IPS-NIHi11 (cell line): ENCODE data around the gene TAP2.
A peak's percentile ranks its signal among the peaks of the same experiment; 100 is the strongest.
"Not testable (repeated sequence)": the region's sequence is repeated elsewhere in the genome, so short reads cannot be mapped to it uniquely, and the experiment has no call there.

Source experiments
- DNase-seq: peaks from one replicate; pipeline ENCODE4 v3.0.0; 2012; ENCODE audit warnings: mixed read lengths, low spot score

Gene TAP2

DNA sequence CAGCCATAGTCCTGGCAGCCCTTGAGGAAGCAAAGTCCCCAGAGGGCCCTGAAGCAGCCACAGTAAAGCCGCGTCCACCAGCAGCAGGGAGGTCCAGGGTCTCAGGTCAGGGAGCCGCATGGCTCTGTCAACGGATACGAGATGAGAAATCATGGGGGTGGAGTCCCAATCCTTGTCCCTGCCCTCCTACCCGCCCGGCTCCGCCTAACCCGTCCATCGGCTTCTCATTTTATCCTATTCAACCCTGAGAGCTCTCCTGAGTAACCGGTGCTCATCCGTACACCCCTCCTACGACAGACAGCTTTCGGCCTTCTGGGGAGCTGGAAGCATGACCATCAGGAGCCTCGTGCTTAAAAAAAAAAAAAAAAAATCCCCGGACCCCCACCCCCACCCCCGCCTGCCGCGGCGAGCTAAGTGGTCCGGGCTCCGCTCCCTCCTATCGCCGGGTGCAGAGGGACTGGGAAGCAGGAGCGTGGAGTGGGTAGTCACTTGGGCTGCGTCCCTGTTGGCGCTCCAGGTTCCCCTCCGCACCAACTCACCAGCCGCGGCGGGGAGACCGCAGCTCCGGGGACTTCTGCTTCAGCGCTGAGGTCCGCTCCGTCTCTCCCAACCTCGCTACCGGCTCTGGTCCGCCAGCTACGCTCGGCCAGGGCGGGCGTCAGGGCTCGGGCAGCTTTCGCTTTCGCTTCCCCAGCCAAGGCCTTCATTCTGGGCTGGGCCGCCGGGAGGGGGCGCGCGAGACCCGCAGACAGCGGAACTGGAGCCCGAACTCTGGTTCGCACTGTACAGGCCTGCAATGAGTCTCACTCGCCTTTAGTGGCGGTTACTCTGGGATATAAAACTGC, at the start of gene TAP2:
Gene TAP2, minus strand, starts transcription at position 626 of the 845 bp plus-strand sequence. Its CDS starts 506 bp downstream, at position 120.
- DNase-seq, result peak; percentile 93

DNA sequence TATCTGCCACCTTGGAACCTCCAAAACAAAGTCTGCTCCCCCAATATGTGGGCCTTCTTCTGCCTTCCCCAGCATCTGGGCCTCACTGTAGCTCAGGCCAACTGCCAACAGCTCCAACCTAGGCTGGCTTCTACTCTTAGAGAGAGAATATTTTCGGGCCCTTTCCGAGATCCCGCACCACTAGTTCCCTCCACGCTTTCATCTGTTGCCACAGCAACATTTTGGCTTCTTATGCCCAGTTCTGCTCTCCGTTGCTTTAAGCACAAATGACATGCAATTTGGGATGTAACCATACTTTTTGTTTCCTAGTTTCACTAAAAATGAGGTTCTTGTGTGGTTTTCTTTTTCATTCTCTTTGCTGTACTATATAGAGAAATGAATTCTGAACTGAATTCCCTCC, 49.1 kb upstream of the TAP2 start:
- no peak for DNase-seq

DNA sequence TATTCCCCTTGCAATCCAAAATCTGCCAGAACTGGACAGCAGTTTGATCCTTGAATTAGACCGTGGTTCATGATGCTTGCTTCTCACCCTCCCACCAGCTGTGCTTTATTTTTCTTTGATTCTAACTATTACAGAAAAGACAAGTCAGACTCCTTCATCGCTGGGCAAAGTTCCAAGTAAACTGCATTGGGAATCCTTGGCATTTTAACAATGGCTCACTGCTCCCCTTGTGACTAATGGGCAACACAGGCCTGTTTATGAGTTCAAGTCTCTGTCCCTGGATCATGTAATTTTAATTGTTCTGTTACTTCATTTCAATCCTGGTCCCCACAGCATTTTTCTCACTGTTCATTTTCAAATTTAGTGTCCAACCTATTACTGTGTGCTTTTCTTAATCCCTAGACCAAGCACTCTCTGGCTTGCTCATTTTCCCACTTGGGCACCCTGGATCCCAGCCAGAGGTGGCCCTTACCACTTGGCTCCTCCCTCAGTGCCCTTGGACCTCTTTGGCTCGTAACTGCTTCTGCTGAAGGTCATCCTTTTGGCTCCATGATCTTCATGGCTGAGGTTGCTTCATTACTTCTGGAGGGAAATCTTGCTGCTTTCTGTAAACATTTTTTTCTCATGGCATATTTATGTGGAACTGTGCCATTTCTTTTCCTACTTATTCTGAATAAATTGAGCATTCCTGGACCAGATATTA, 48.3 kb upstream of the TAP2 start:
- no peak for DNase-seq

DNA sequence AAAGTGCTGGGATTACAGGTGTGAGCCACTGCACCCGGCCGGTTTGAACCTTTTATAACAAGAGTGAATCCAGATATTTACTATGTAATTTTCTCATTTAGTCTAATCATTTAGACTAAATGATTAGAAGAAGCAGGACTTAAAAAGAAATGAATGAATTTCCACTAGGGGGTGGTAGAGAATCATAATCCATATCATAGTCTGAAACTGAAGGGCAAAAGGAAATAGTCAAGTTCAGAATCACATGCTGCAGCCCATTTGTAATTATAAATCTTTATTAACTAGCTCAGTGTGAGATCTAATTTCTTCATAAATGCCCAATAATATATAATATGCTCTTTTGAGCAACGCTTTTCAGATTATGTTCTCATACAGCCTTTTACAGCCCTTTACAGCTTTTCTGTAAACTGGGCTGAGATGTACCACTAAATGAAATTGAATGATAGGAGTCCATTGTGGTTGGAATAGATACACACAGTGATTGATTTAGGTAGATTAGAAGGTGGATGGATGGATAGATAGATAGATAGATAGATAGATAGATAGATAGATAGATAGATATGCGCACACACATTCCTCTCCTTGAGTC, 47.3 kb upstream of the TAP2 start:
- peak; percentile 54 for DNase-seq

DNA sequence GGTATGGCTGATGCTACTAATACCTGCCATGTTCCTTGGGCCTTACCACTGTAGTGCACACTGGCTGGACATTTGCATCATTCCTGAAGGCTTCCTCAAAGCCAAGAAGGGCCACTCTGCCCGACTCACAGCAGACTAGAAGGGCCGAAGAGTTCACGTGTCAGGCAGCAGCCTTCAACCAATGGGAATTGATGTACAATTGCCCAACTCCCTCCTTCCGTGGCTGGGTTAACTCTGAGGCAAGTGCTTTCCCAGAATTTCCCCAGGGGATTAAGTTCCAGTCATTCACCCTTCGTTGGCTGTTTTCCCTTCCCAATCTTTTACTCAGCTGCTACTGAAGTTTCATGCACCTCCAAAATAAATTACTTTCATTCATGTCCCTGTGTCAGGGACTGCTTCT, 45.2 kb upstream of the TAP2 start:
- peak; percentile 17 for DNase-seq

DNA sequence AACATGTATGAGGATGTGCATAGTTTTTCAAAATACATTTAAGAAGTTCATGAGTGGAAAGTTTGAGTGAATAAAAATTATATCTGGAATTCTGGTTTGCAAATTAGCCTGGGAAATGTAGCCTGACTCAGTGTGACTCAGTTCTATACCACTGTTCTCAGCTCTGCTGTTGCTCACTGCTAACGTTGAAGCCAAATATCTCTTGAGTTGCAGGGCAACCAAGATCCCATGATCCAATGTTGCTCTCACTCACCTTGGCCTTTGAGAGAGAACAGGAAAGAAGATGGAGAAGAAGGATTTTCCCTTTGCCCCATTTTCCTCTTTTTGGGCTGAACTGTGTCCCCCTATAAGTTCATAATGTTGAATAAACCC, 44.3 kb upstream of the TAP2 start:
- DNase-seq, result no peak

DNA sequence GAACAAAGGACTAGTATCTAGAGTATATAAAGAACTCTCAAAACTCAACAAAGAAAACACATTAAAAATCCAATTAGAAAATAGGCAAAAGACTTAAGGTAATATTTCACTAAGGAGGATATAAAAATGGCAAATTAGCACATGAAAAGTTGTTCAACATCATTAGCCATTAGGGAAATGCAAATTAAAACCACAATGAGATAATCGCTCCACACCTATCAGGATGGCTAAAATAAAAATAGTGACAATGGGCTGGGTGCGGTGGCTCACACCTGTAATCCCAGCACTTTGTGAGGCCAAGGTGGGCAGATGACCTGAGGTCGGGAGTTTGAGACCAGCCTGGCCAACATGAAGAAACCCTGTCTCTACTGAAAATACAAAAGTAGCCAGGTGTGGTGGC, 42.4 kb upstream of the TAP2 start:
- DNase-seq, result not testable (repeated sequence)

DNA sequence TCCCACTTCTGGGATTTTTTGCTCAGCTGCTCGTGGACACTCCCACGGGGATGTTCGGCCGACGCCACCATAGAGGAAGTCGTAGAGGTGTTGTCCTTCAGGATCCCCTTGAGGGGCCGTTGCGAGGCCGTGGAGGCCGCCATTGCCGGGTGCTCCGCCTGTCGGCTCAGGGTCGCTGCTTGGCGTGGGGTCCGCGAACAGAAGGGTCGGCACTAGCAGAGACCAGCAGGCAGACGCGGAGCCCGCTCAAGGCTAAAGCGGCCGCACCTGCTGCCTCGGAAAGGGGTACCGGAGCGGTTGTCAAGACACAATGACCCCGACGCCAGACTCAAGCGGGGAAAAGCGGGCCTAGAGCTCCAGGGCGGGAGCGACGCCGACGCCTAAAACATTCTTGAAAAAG, 41.2 kb upstream of the TAP2 start:
- DNase-seq, result no peak

DNA sequence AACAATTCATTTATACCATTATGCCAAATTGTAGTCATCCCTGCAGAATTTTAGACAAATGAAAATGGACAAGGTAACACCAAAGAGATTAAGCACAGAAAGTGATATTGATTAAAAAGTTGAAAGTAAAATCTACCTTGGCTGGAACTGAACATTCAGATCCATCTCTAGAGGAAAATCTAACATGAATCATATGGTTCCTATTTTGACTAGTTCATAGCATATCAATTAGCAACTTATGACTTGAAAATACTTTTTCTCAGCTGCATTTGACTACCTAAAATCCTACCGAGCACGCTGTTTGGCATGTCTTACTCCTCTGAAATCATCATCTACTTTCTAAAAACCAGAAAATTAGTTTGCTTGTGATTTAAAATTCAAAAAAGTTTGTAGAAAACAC, 38.1 kb upstream of the TAP2 start:
- no peak for DNase-seq

DNA sequence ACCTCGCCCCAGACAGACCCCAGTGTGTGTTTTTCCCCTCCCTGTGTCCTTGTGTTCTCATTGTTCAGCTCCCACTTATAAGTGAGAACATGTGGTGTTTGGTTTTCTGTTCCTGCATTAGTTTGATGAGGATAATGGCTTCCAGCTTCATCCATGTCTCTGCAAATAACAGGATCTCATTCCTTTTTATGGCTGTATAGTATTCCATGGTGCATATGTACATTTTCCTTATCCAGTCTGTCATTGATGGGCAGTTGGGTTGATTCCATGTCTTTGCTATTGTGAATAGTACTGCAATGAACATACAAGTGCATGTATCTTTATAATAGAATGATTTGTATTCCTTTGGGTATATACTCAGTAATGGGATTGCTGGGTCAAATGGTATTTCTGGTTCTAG, 35.4 kb upstream of the TAP2 start:
- not testable (repeated sequence) for DNase-seq

DNA sequence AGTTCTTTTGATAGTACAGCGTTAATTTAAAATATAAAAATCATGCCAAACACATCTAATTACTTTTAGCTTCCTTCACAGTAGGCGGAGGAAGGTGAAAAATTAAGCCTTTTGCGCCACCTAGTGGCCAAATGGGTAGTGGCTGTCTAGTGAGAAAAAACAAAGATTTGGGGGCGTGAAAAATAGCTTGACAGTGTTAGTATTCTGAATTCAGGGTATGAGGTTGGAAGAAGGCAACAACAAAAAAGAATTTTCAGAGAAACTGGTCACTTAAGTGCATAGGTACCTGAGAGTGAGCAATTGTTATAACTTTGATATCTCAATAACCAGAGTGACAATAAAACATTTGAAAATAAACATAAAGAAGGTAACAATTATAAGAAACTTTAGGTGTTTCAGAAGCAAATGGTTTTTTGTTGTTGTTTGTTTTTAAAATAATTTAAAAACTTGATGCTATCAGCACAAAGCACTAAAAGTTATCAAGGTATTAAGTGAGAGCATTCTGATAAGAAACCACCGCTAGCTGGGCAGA, 29.8 kb upstream of the TAP2 start:
- peak; percentile 55 for DNase-seq

DNA sequence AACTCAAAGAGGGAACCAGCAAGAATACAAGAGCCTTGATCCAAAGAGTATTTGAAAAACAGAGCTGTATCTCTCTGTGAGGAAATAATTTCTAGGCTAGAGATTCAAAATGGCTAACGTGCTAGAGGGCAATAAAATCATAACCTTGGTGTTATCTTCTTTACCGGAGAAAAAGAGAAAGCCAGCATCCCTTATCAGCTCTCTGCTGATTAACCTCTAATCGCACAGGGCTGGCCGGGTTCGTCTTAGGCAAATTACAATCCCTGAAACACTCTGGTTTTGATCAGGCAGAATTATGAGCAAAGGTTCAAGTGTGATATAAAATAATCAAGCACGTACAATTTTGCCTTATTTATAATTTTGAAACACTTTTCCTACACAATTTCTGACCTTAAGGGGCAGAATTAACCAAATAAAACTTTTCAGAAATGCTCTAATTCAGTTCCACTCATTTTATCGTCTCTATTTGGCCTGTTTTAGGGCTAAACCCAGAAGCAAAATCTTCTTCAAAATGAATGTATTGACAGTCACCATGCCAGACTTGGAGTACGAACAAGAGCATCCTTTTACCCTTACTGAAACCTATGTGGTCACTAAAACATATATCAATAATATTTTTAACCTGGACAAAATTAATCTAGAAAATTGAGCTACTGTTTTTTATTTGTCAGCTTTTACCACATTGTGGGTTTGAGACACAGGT, 29.2 kb upstream of the TAP2 start:
- no peak for DNase-seq

DNA sequence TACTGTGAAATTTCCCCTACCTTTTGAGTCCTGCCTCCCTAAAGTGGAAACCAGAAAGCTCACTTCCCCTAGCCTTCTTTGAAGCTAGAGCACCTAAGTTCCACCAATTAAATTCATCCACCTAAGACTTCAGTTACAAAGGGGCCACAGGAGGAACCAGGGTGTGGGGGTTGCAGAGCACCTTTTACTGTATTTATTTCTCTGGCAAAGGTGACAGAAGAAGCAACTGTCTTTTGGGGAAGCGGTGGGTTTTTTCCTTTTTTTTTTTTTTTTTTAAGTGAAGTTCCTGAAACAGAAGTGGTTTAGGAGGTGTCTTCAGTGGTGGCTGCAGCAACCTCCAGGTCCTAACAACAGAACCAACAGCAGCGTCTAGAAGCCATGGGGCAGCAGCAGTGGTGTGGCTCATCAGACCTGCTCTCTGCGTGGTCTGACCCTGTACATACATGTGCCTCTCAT, 28.5 kb upstream of the TAP2 start:
- DNase-seq, result no peak

DNA sequence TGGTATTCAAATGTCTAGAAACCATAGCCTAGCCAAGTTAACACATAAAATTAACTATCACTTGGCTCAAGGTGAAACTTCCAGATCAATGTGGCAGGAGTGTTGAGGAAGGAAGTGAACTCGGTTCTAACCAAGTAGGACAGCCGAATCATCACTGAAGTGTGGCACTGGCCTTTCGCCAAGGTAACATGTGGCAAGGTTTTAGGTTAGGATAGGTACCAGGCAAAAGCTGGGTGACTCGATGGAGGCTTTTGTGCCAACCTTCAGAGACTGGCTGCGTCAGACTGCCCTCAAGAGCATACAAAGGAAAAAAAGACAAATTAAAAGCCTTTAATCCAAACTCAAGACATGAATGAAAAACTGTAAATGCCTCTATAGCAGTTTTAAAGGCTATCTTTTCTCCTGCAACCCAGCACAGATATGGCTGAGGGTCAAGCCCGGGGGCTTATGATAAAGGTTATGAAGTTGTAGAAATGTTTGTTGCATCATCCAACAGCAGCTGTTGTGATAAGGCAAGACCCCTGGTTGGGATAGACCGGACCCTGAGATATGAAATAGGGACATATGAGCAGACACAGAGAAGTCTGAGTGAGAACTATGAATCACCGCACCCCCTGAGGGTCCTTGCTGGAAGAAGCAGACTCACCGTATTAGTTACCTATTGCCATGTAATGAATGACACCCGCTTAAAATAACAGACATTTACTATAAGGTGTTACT, 27.3 kb upstream of the TAP2 start:
- DNase-seq, result no peak

DNA sequence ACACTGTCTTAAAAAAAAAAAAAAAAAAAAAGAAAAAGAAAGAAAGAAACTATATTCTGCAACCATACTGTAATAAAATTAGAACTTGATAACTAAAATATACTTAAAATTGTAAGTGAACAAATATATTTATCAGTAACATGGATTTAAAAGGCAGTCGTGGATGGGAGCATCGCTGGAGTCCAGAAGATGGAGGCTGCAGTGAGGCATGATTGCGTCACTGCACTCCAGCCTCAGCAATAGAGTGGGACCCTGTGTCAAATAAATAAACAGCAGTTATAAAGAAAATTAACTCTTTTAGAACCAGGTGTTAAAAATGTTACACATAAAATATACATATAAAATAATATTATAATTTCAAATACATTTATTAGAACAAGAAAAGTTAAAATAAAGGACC, 24.2 kb upstream of the TAP2 start:
- no peak for DNase-seq

DNA sequence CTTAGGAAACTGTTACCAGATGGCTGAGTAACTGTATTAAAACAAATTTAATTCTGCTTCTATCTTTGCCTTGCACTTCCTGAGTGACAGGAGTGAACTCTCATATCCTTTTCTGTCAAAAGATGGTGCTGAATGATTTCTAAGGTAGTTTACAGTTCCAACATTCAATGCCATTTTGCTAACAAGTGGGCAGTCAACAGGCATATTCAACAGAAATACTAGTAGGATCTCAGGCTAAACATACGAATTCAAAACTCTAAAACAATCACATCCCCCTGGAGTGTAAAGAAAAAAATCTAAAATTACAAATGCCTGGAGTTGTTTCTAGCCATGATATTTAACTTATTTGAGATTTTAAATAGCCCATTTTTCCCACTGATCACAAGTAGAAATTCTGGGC, 22.1 kb upstream of the TAP2 start:
- no peak for DNase-seq

DNA sequence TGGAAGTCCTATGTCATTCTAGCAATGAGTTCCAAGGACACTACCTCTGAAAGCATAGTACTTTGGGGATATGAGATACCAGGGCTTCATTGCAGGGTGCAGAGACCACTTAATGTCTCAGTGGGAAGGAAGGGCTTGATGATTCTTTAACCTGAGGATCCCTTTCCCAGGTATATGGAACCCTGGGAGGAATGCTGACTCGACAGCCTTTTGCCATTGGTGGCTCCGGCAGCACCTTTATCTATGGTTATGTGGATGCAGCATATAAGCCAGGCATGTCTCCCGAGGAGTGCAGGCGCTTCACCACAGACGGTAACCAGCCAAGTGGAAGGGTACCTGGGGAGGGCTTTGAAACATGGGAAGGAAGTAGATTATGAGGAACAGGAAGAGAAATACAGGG, 19.7 kb upstream of the TAP2 start:
- DNase-seq, result no peak

DNA sequence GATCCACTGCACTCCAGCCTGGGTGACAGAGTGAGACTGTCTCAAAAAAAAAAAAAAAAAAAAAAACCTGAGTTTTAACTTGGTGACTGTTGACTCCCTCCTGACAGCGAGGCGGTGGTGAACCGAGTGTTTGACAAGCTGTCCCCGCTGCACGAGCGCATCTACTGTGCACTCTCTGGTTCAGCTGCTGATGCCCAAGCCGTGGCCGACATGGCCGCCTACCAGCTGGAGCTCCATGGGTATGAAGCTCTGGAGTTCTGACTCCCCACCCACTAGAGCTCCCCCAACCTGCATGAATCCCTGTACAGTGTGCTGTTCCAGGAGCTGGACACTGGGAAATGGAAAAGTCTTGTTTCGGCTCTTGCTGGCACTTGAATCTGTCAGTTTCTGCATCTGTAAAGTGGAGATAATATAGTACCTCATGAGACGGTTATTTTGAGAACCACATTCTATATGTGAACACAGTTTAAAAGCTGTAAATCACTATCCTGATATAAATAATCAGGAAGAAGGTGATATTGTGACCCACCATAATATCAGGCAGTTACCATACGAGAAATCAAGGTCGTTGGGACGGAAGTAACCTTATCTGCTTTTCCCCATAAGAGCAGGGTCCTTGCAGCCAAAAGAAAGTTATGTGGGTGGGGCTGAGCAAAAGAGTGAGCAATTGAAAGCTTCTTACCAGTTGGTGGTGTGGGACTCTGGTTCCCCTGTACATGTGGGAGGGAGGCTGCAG, 18.8 kb upstream of the TAP2 start:
- no peak for DNase-seq

DNA sequence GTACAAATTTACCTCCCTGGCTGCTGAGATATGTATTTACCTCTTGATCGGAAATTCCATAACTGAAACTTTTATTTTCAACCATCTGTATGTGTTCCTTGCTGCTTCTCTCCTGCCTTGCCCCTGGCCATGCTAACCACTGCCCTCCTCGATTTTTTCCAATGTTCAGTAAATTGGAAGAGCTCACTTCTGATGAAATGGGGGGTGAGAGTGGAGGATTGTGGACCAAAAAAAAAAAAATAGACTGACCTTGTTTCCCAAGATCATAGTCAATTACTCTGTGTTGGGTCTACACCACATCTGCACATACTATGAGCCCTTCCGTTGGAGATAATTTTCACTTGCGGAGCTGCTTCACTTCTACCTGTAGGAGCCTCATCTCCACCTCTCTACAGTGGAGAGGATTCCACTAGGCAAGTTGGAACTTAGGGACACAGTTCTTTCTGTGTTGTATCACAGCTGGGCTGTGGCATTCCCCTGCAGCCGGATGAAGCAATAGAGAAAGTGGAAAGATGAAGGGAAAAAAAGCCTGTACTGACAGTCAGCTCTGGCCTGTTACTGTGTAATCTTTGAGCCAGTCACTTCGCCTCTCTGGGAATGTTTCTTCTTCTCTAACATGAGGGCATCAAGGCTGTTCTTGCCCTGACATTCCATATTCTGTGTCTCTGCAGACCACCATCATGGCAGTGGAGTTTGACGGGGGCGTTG, 17.1 kb upstream of the TAP2 start:
- DNase-seq, result no peak
